ENCODE results near the gene ALKBH7.

DNA sequence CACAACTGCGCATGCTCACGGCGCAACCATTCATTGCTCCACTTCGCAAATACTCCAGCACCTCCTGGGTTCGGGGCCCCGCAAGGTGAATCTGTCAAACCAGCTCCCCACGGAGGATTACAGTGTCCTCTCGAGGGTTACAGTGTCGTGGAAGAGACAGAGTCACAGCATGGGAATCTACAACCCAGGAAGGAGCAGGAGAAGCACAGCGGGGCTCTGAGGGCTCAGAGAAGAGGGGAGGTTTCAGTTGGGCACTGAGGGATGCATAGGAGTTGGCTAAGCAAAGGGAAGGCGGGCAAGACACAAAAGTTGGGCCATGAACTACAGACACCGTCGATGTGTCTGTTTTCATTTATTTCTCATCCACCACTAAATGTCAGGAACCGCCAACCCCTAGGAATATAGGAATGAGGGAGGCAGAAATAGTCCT lies 21.4 kb downstream of the ALKBH7 start:
- TF ChIP-seq, protein P1, sequence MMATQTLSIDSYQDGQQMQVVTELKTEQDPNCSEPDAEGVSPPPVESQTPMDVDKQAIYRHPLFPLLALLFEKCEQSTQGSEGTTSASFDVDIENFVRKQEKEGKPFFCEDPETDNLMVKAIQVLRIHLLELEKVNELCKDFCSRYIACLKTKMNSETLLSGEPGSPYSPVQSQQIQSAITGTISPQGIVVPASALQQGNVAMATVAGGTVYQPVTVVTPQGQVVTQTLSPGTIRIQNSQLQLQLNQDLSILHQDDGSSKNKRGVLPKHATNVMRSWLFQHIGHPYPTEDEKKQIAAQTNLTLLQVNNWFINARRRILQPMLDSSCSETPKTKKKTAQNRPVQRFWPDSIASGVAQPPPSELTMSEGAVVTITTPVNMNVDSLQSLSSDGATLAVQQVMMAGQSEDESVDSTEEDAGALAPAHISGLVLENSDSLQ (IDR thresholded peaks at IDR 0.05): no peak
- TF ChIP-seq BHLHE40 (IDR thresholded peaks at IDR 0.05; ENCODE audit: borderline replicate concordance) (no peak), FOXM1 (IDR thresholded peaks at IDR 0.05; ENCODE audit: borderline replicate concordance) (no peak), ARNT (IDR thresholded peaks at IDR 0.05) (no peak), LEF1 (IDR thresholded peaks at IDR 0.05; ENCODE audit: borderline replicate concordance) (no peak), SUZ12 (IDR thresholded peaks at IDR 0.05) (no peak), HDGF (IDR thresholded peaks at IDR 0.05; ENCODE audit: borderline replicate concordance) (no peak), SP1 (IDR thresholded peaks at IDR 0.05) (no peak)
